Prostate gland (tissue), 2 donors: ENCODE data around the gene RYR3. TPM values are rescaled to one million over a fixed set of nuclear protein-coding genes. Genes with fewer than 3 reads are reported as not detected.

ENCODE experiments used
- DNase-seq: peaks from one replicate; pipeline ENCODE4 v3.0.0-alpha.2; 2019; ENCODE audit warnings: low spot score
- H3K27ac ChIP-seq, 2 donors: fragments of 200-600 bp; sonication (generic); 2 replicates each; pipeline ENCODE4 v1.5.1; 2017 to 2019
- H3K27me3 ChIP-seq: fragments of 200-600 bp; sonication (generic); replicated peaks from 2 replicates; pipeline ENCODE4 v1.5.1; 2019; ENCODE audit not compliant: insufficient read depth
- H3K36me3 ChIP-seq, 2 donors: fragments of 200-600 bp; sonication (generic); 1 replicate in 1 of 2; 2 replicates in 1 of 2; pipeline versions ENCODE4 v1.5.1 to v1.8.1; 2017 to 2019
- H3K4me1 ChIP-seq: fragments of 200-600 bp; sonication (generic); replicated peaks from 2 replicates; pipeline ENCODE4 v1.5.1; 2019
- H3K4me3 ChIP-seq, 2 donors: fragments of 200-600 bp; sonication (generic); 2 replicates each; pipeline ENCODE4 v1.5.1; 2017 to 2019
- H3K9me3 ChIP-seq: fragments of 200-600 bp; sonication (generic); 2 replicates; pipeline ENCODE4 v1.5.1; 2017
- POLR2A ChIP-seq: fragments of 450-650 bp; IDR thresholded peaks from one replicate; pipeline ENCODE4 v1.6.1; 2016; ENCODE audit warnings: antibody characterized with exemption, mild to moderate bottlenecking
- POLR2AphosphoS5 ChIP-seq: sonication (generic); formaldehyde crosslinking; IDR thresholded peaks from one replicate; pipeline ENCODE4 v1.6.1; 2017; ENCODE audit warnings: antibody characterized with exemption
- WGBS: methylation state at CpG from one replicate; pipeline ENCODE4 v1.1.5; 2018; 5-methylcytosine and 5-hydroxymethylcytosine counted together
- intact Hi-C: fragments of 100-400 bp; cut with DNase I; formaldehyde crosslinking; loops from one replicate; pipeline ENCODE4 v1.14.2; 2022
- total RNA-seq, 2 donors: library from RNA; depleted of rRNA; stranded (reverse); fragments of >200 nt; gene quantifications; one replicate each; pipeline ENCODE4 v1.1.0, GENCODE V29; 2016
- TF ChIP-seq, protein P1 (sequence below), 4 experiments: fragments of 200-600 bp in 2 of 4; fragments of 450-650 bp in 2 of 4; sonication (generic) in 2 of 4; IDR thresholded peaks; 1 replicate in 3 of 4; 2 replicates in 1 of 4; pipeline ENCODE4 v1.5.1; 2016 to 2019; ENCODE audit warnings: antibody characterized with exemption in 4 of 4, mild to moderate bottlenecking in 2 of 4, moderate library complexity in 2 of 4

The RYR3 gene
- total RNA-seq, 2 donors from 2014 or later = 0.41 to 2.3 TPM

DNA sequence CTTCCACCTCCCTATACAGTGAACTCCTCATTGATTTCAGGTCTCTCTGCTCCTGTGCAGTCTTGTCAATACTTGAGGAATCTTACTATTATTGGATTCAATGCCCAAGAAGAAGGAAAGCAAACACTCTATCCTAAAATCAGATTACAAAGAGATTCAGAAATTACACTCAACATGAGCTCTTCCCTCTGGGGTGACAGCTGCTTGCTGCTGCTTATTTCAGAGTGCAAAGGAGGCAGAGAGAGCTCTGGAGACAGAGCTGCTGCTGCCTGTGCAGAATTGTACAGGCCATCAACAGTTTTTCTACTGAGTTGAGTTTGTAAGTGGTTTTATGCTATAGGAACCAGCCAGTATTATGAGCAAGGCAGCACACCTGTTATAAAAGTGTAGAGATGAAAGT lies 7.1 kb downstream of the RYR3 start:
- no peak overlapping the region for H3K27ac ChIP-seq
- intact Hi-C loops = no loop called here
- H3K9me3 ChIP-seq = no peaks in the 10 kb centered on the region
- H3K27me3 ChIP-seq = peaks cover 3% of the 10 kb centered on the region
- TF ChIP-seq POLR2A (no peak), POLR2AphosphoS5 (no peak)
- TF ChIP-seq, protein P1, sequence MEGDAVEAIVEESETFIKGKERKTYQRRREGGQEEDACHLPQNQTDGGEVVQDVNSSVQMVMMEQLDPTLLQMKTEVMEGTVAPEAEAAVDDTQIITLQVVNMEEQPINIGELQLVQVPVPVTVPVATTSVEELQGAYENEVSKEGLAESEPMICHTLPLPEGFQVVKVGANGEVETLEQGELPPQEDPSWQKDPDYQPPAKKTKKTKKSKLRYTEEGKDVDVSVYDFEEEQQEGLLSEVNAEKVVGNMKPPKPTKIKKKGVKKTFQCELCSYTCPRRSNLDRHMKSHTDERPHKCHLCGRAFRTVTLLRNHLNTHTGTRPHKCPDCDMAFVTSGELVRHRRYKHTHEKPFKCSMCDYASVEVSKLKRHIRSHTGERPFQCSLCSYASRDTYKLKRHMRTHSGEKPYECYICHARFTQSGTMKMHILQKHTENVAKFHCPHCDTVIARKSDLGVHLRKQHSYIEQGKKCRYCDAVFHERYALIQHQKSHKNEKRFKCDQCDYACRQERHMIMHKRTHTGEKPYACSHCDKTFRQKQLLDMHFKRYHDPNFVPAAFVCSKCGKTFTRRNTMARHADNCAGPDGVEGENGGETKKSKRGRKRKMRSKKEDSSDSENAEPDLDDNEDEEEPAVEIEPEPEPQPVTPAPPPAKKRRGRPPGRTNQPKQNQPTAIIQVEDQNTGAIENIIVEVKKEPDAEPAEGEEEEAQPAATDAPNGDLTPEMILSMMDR (IDR thresholded peaks at IDR 0.05) = no peak
- no peak for DNase-seq
- H3K4me1 ChIP-seq = no peaks in the 10 kb centered on the region
- no peaks in the 10 kb centered on the region for H3K36me3 ChIP-seq
- no peak overlapping the region for H3K4me3 ChIP-seq

DNA sequence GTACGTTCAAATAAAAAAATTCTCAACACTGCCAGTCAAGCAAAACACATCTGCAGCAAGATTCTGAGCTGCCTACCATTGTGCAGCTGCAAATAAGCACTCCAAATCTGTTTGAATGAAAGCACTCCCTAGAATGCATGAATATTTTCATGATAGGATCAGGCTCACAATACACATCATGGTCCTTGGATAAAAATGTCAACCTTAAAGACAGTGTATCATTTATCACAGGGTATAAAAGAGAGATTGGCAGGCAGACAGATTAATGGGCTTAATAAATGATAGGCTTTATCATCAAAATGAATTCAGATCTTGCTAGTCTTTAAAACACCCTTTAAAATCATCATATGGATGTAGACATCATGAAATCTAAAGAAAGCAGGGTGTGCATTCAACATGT lies 9.2 kb downstream of the RYR3 start:
- DNase-seq = no peak
- Histone ChIP-seq H3K9me3 (no peaks in the 10 kb centered on the region), H3K4me3 (no peak overlapping the region), H3K4me1 (no peaks in the 10 kb centered on the region), H3K27ac (no peak overlapping the region), H3K27me3 (no peaks in the 10 kb centered on the region), H3K36me3 (no peaks in the 10 kb centered on the region)
- TF ChIP-seq POLR2AphosphoS5 (no peak), POLR2A (no peak)
- TF ChIP-seq, protein P1 (IDR thresholded peaks at IDR 0.05) = no peak
- WGBS = 63% methylated on average over 1 of the region's 1 CpG
- intact Hi-C loops = no loop called here

DNA sequence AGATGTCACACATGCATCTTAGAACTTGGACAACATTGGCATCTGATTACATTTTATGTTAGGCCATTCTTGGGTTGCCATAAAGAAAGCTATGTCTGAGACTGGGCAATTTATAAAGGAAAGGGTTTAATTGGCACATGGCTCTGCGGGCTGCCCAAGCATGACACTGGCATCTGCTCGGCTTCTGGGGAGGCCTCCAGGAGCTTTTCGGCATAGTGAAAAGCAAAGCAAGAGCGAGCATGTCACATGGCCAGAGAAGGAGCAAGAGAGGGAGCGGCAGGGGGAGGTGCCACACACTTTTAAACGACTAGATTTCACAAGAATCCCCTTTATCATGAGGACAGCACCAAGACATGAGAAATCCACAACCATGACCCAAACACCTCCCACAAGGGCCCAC lies 11.3 kb downstream of the RYR3 start:
- H3K4me1 ChIP-seq = no peaks in the 10 kb centered on the region
- WGBS = 71% methylated on average over 6 of the region's 6 CpGs
- TF ChIP-seq POLR2A = no peak
- TF ChIP-seq POLR2AphosphoS5 = no peak
- TF ChIP-seq, protein P1 (IDR thresholded peaks at IDR 0.05) = no peak
- no peaks in the 10 kb centered on the region for H3K27me3 ChIP-seq
- H3K4me3 ChIP-seq = no peak overlapping the region
- H3K9me3 ChIP-seq = no peaks in the 10 kb centered on the region
- intact Hi-C loops = no loop called here
- H3K36me3 ChIP-seq = no peaks in the 10 kb centered on the region
- H3K27ac ChIP-seq = no peak overlapping the region
- DNase-seq = no peak

- no peak for DNase-seq
- intact Hi-C loops = no loop called here
- H3K27ac ChIP-seq = no peak overlapping the region
- H3K4me3 ChIP-seq = no peak overlapping the region
- TF ChIP-seq, protein P1 (IDR thresholded peaks at IDR 0.05) = no peak
- TF ChIP-seq POLR2AphosphoS5 (no peak), POLR2A (no peak)
- H3K36me3 ChIP-seq = no peaks in the 10 kb centered on the region
- H3K27me3 ChIP-seq = no peaks in the 10 kb centered on the region
- no peaks in the 10 kb centered on the region for H3K4me1 ChIP-seq
- H3K9me3 ChIP-seq = no peaks in the 10 kb centered on the region
- WGBS = 94% methylated on average over 2 of the region's 2 CpGs
Observed at GRCh38 chr15:33324609-33325008, 13.8 kb downstream of the RYR3 start.

DNA sequence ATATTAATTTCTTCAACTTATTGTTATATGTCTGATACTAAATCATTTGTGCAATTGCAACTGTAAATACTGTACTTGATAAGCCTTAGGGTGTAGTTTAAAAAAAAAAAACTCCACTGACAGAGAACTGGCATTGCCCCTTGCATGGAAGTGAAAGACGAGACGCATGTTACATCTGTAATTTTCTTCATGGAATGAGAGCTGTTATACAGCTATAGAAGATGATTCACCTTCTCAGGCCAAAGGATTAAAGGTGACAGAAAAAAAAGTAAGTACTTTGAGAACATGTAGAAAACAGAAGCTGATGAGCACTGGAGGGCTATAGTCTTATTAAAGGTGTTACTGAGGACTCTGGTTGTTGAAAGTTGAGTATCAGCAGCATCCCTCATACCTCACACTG lies 16.1 kb downstream of the RYR3 start:
- DNase-seq = no peak
- WGBS = 85% methylated on average over 2 of the region's 2 CpGs
- H3K36me3 ChIP-seq = no peaks in the 10 kb centered on the region
- intact Hi-C loops = no loop called here
- TF ChIP-seq, protein P1 (IDR thresholded peaks at IDR 0.05) = no peak
- TF ChIP-seq POLR2A (no peak), POLR2AphosphoS5 (no peak)
- H3K4me1 ChIP-seq = no peaks in the 10 kb centered on the region
- no peaks in the 10 kb centered on the region for H3K9me3 ChIP-seq
- no peak overlapping the region for H3K27ac ChIP-seq
- H3K4me3 ChIP-seq = no peak overlapping the region
- H3K27me3 ChIP-seq = no peaks in the 10 kb centered on the region
